ENCODE data around the gene LPCAT4. TPM values are rescaled to one million over a fixed set of nuclear protein-coding genes. Genes with fewer than 3 reads are reported as not detected.

LPCAT4 gene
- total and polyA plus RNA-seq, 9 of the 15 experiments (the other 6 are each of a cell fraction or from before 2014, with no cell fraction given), result 7.3 to 34.3 (median 14.4) TPM

DNA sequence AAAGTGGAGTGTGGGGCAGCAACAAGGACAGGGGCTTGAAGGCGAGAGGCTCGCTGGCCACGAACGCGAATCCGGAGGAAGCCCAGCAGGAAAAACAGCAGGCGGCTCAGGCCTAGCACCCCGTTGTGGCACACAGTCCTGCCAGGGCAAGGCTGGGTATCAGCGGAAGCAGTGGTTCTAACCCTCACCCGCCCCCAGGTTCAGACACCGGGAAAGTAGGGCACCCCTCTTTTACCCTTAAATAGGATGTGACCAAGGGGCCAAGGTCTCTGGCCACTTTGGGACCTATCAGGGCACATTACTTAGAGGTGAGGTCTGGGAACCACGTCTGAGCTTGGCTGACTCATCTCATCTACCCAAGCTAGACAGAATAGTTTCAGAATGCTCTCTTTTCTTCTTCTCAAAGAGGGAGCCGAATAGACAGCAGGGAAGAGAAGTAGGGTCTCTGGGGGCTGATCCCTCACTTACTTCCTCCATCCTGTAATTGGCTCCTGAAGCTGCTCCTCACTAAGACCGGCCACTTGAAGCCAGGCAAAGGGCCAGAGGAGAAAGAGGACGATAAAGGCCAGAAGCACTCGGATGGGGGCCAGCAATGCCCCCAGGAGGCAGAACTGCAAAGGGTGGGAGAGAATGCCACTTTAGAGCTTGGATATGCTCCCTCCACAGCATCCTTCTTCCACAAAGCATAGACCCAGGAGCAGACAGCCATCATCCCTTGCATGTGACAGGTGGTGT lies 1.7 kb downstream of the LPCAT4 start (continued):
- TF ChIP-seq SP2 (IDR thresholded peaks at IDR 0.05; ENCODE audit: extremely low read depth, low read depth, low read length, poor library complexity, severe bottlenecking), result peak; percentile 12
- no peak for TF ChIP-seq YBX1 (IDR thresholded peaks at IDR 0.05)
- TF ChIP-seq, protein P1, sequence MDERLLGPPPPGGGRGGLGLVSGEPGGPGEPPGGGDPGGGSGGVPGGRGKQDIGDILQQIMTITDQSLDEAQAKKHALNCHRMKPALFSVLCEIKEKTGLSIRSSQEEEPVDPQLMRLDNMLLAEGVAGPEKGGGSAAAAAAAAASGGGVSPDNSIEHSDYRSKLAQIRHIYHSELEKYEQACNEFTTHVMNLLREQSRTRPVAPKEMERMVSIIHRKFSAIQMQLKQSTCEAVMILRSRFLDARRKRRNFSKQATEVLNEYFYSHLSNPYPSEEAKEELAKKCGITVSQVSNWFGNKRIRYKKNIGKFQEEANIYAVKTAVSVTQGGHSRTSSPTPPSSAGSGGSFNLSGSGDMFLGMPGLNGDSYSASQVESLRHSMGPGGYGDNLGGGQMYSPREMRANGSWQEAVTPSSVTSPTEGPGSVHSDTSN (CRISPR knock-in tag; IDR thresholded peaks at IDR 0.05; ENCODE audit: low read depth), result 0 out of 2 replicates have a peak, but pooled peaks have one; percentile 17
- TF ChIP-seq, protein P1 (tag; conservative IDR thresholded peaks at IDR 0.05; ENCODE audit: low read depth), result 0 out of 2 replicates have a peak, but pooled peaks have one; percentile 25
- TF ChIP-seq, protein P2, sequence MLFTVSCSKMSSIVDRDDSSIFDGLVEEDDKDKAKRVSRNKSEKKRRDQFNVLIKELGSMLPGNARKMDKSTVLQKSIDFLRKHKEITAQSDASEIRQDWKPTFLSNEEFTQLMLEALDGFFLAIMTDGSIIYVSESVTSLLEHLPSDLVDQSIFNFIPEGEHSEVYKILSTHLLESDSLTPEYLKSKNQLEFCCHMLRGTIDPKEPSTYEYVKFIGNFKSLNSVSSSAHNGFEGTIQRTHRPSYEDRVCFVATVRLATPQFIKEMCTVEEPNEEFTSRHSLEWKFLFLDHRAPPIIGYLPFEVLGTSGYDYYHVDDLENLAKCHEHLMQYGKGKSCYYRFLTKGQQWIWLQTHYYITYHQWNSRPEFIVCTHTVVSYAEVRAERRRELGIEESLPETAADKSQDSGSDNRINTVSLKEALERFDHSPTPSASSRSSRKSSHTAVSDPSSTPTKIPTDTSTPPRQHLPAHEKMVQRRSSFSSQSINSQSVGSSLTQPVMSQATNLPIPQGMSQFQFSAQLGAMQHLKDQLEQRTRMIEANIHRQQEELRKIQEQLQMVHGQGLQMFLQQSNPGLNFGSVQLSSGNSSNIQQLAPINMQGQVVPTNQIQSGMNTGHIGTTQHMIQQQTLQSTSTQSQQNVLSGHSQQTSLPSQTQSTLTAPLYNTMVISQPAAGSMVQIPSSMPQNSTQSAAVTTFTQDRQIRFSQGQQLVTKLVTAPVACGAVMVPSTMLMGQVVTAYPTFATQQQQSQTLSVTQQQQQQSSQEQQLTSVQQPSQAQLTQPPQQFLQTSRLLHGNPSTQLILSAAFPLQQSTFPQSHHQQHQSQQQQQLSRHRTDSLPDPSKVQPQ (CRISPR knock-in tag; IDR thresholded peaks at IDR 0.05; ENCODE audit: borderline replicate concordance), result no peak

Measured in K562 (cell line).